WERI-Rb-1 (cell line): ENCODE results near the gene DBNL.

ENCODE experiments used
- DNase-seq: peaks from one replicate; pipeline ENCODE4 v3.0.0-alpha.2; 2020
- H3K27ac ChIP-seq: fragments of 250-450 bp; sonication (Bioruptor Pico); 2 replicates; pipeline ENCODE4 v1.5.1; 2020; ENCODE audit warnings: mild to moderate bottlenecking, moderate library complexity
- H3K27me3 ChIP-seq: fragments of 250-450 bp; sonication (Bioruptor Pico); 2 replicates; pipeline ENCODE4 v1.5.1; 2021; ENCODE audit warnings: mild to moderate bottlenecking, low read depth, moderate library complexity; ENCODE audit not compliant: insufficient read depth, severe bottlenecking
- H3K36me3 ChIP-seq: fragments of 250-450 bp; sonication (Bioruptor Pico); 2 replicates; pipeline ENCODE4 v1.5.1; 2020; ENCODE audit warnings: mild to moderate bottlenecking, moderate library complexity
- H3K4me3 ChIP-seq: 2 replicates; pipeline ENCODE4 v1.5.1; 2011; ENCODE audit warnings: low read depth, mild to moderate bottlenecking, control low read depth, low read length
- H3K9me3 ChIP-seq: fragments of 250-450 bp; sonication (Bioruptor Pico); 2 replicates; pipeline ENCODE4 v1.5.1; 2021; ENCODE audit warnings: mild to moderate bottlenecking, moderate library complexity; ENCODE audit not compliant: severe bottlenecking
- CTCF ChIP-seq: IDR thresholded peaks from 2 replicates; pipeline ENCODE4 v1.5.1; 2011; ENCODE audit warnings: low read depth, mild to moderate bottlenecking, control low read depth, inconsistent platforms, low read length

The DBNL gene

GRCh38 chr7:44108768-44109750 is 64.6 kb downstream of the DBNL start:
- DNase-seq: no peak
- Histone ChIP-seq H3K36me3 (peaks cover 60% of the 10 kb centered on the region), H3K27me3 (no peaks in the 10 kb centered on the region), H3K9me3 (no peaks in the 10 kb centered on the region), H3K4me3 (no peak overlapping the region), H3K27ac (no peak overlapping the region)
- peak; percentile 27; the same call in 1 of the 2 replicates for TF ChIP-seq CTCF

GRCh38 chr7:44109991-44110390 is 65.5 kb downstream of the DBNL start:
- DNase-seq: no peak
- H3K9me3 ChIP-seq: no peaks in the 10 kb centered on the region
- H3K27ac ChIP-seq: no peak overlapping the region
- H3K4me3 ChIP-seq: no peak overlapping the region
- no peak for TF ChIP-seq CTCF
- peaks cover 69% of the 10 kb centered on the region for H3K36me3 ChIP-seq
- no peaks in the 10 kb centered on the region for H3K27me3 ChIP-seq

- peaks cover 79% of the 10 kb centered on the region for H3K36me3 ChIP-seq
- no peaks in the 10 kb centered on the region for H3K9me3 ChIP-seq
- no peak overlapping the region for H3K4me3 ChIP-seq
- no peaks in the 10 kb centered on the region for H3K27me3 ChIP-seq
- TF ChIP-seq CTCF: no peak
- DNase-seq: no peak
- no peak overlapping the region for H3K27ac ChIP-seq
Observed at GRCh38 chr7:44110719-44111635, 66.5 kb downstream of the DBNL start.
